HepG2 (cell line): ENCODE data around the gene ATP13A2. TPM values are rescaled to one million over a fixed set of nuclear protein-coding genes. Genes with fewer than 3 reads are reported as not detected.

Experiments used
- ATAC-seq: fragments of 200-7000 bp; cut with Tn5 transposase; 3 replicates; pipeline ENCODE4 v1.9.1; 2020; ENCODE audit warnings: mild to moderate bottlenecking, moderate library complexity
- BruUV-seq: library from RNA; stranded (reverse); fragments of 400-500 nt; replicated peaks from 2 replicates; lab custom pipeline; 2021; lab: Mats Ljungman, UMichigan
- CTCF ChIA-PET: fragments of 300-600 bp; formaldehyde crosslinking; extraction: SDS; loops from one replicate; lab custom pipeline; 2021; ENCODE audit warnings: low total read pairs, inconsistent platforms, low intra/inter-chr PET ratio; lab: Yijun Ruan, JAX
- POLR2A ChIA-PET: fragments of 350-600 bp; sonication (Branson Sonifier 250); formaldehyde crosslinking; loops from one replicate; lab custom pipeline; 2020; ENCODE audit warnings: antibody characterized with exemption, inconsistent platforms; lab: Yijun Ruan, JAX
- DNase-seq: peaks from one replicate; pipeline ENCODE4 v3.0.0-alpha.2; 2015; ENCODE audit warnings: low spot score
- FAIRE-seq: peaks from 3 replicates; lab custom pipeline; 2011; peaks lifted over from hg19 to GRCh38; lab: Jason Lieb, UNC
- H2AFZ ChIP-seq: one replicate; pipeline ENCODE4 v1.6.1; 2011; ENCODE audit warnings: low read length, inconsistent platforms
- H3K27ac ChIP-seq: fragments of 300-600 bp; 3 replicates; pipeline ENCODE4 v1.8.0; 2011; ENCODE audit warnings: mixed run types, mild to moderate bottlenecking, mixed read lengths, low read length, inconsistent platforms; ENCODE audit not compliant: insufficient read depth; ENCODE audit errors: extremely low read length
- H3K27me3 ChIP-seq, 2 experiments: fragments of 200-600 bp in 1 of 2; 2 replicates in 1 of 2; 3 replicates in 1 of 2; pipeline versions ENCODE4 v1.6.0 to v1.8.0; 2011; ENCODE audit warnings: low read length in 2 of 2, mild to moderate bottlenecking in 2 of 2, moderate library complexity in 2 of 2, inconsistent platforms in 1 of 2; ENCODE audit not compliant: insufficient read depth in 2 of 2, control insufficient read depth in 1 of 2
- H3K36me3 ChIP-seq, 2 experiments: fragments of 200-600 bp in 1 of 2; replicated peaks in 1 of 2; 2 replicates in 1 of 2; 3 replicates in 1 of 2; pipeline versions ENCODE4 v1.5.1 to v1.8.0; 2011; ENCODE audit warnings: low read length in 2 of 2, inconsistent platforms in 1 of 2; ENCODE audit not compliant: insufficient read depth in 2 of 2, control insufficient read depth in 1 of 2
- H3K4me1 ChIP-seq: 2 replicates; pipeline ENCODE4 v1.5.1; 2012; ENCODE audit warnings: low read length, inconsistent platforms; ENCODE audit not compliant: insufficient read depth
- H3K4me2 ChIP-seq: 2 replicates; pipeline ENCODE4 v1.6.0; 2011; ENCODE audit warnings: low read depth, low read length, inconsistent platforms
- H3K4me3 ChIP-seq, 3 experiments: fragments of 200-600 bp in 1 of 3; sonication (generic), shearing (Covaris generic) in 1 of 3; replicated peaks in 1 of 3; 2 replicates each; pipeline ENCODE4 v1.5.1; 2011 to 2016; ENCODE audit warnings: low read length in 3 of 3, inconsistent platforms in 2 of 3, low read depth in 2 of 3, mild to moderate bottlenecking in 2 of 3, control low read depth in 1 of 3, mixed read lengths in 1 of 3; ENCODE audit not compliant: insufficient read depth in 1 of 3
- H3K79me2 ChIP-seq: one replicate; pipeline ENCODE4 v1.6.1; 2011; ENCODE audit warnings: low read length, inconsistent platforms; ENCODE audit not compliant: insufficient read depth
- H3K9ac ChIP-seq: 2 replicates; pipeline ENCODE4 v1.6.0; 2011; ENCODE audit warnings: mild to moderate bottlenecking, low read depth, low read length, inconsistent platforms; ENCODE audit not compliant: insufficient read depth
- H3K9me3 ChIP-seq: 2 replicates; pipeline ENCODE4 v1.5.1; 2012; ENCODE audit warnings: mild to moderate bottlenecking, low read length
- H4K20me1 ChIP-seq: 2 replicates; pipeline ENCODE4 v1.6.0; 2011; ENCODE audit warnings: inconsistent platforms, mild to moderate bottlenecking, low read length, moderate library complexity; ENCODE audit not compliant: insufficient read depth
- CBFB ChIP-seq: sonication (generic); formaldehyde crosslinking; IDR thresholded peaks from 2 replicates; pipeline ENCODE4 v1.4.0; 2020; ENCODE audit warnings: missing genetic modification reagents
- CHD4 ChIP-seq: fragments of 200-600 bp; sonication (generic); IDR thresholded peaks from 2 replicates; pipeline ENCODE4 v1.7.0; 2017; ENCODE audit warnings: mild to moderate bottlenecking, low read length, borderline replicate concordance
- ETS1 ChIP-seq: sonication (generic); formaldehyde crosslinking; IDR thresholded peaks from 2 replicates; pipeline ENCODE4 v1.4.0; 2020; ENCODE audit warnings: missing genetic modification reagents
- HNRNPUL1 ChIP-seq: fragments of 200-400 bp; formaldehyde crosslinking; IDR thresholded peaks from 2 replicates; pipeline ENCODE4 v1.6.1; 2017; ENCODE audit warnings: low read depth, mild to moderate bottlenecking, low read length, moderate library complexity
- NAIF1 ChIP-seq: sonication (generic); formaldehyde crosslinking; IDR thresholded peaks from 2 replicates; pipeline ENCODE4 v1.5.0; 2020; ENCODE audit warnings: mild to moderate bottlenecking, missing genetic modification reagents, borderline replicate concordance
- NFATC3 ChIP-seq: sonication (generic); formaldehyde crosslinking; IDR thresholded peaks from 2 replicates; pipeline ENCODE4 v1.5.1; 2020; ENCODE audit warnings: mild to moderate bottlenecking, missing genetic modification reagents
- NPAS2 ChIP-seq: sonication (generic); formaldehyde crosslinking; IDR thresholded peaks from 2 replicates; pipeline ENCODE4 v1.8.0; 2022; ENCODE audit warnings: mild to moderate bottlenecking, missing genetic modification reagents, borderline replicate concordance
- PBX3 ChIP-seq: sonication (generic); formaldehyde crosslinking; IDR thresholded peaks from 2 replicates; pipeline ENCODE4 v1.8.1; 2023; ENCODE audit warnings: missing genetic modification reagents, inconsistent platforms, borderline replicate concordance
- RXRA ChIP-seq: sonication (generic); formaldehyde crosslinking; IDR thresholded peaks from 2 replicates; pipeline ENCODE4 v1.5.1; 2020; ENCODE audit warnings: missing genetic modification reagents
- RXRB ChIP-seq: IDR thresholded peaks from 2 replicates; pipeline ENCODE4 v1.6.1; 2016; ENCODE audit warnings: borderline replicate concordance, missing genetic modification reagents, missing compliant biosample characterization
- SALL2 ChIP-seq: sonication (generic); formaldehyde crosslinking; IDR thresholded peaks from 2 replicates; pipeline ENCODE4 v1.8.1; 2023; ENCODE audit warnings: mild to moderate bottlenecking, missing genetic modification reagents, inconsistent platforms
- SIX1 ChIP-seq: sonication (generic); formaldehyde crosslinking; IDR thresholded peaks from 2 replicates; pipeline ENCODE4 v1.4.0; 2020; ENCODE audit warnings: missing genetic modification reagents, borderline replicate concordance
- THAP9 ChIP-seq: sonication (generic); formaldehyde crosslinking; IDR thresholded peaks from 2 replicates; pipeline ENCODE4; 2020; ENCODE audit warnings: missing genetic modification reagents, mild to moderate bottlenecking, borderline replicate concordance
- U2AF2 ChIP-seq: fragments of 200-400 bp; formaldehyde crosslinking; IDR thresholded peaks from 2 replicates; pipeline ENCODE4 v1.6.1; 2017; ENCODE audit warnings: low read depth, mild to moderate bottlenecking, low read length
- ZNF263 ChIP-seq: sonication (generic); formaldehyde crosslinking; IDR thresholded peaks from 2 replicates; pipeline ENCODE4 v1.4.0; 2020; ENCODE audit warnings: missing genetic modification reagents
- ZNF282 ChIP-seq: fragments of 450-650 bp; IDR thresholded peaks from 2 replicates; pipeline ENCODE4 v1.6.1; 2018; ENCODE audit not compliant: partially characterized antibody
- ZNF530 ChIP-seq: sonication (generic); formaldehyde crosslinking; IDR thresholded peaks from 2 replicates; pipeline ENCODE4 v1.5.0; 2020; ENCODE audit warnings: low read depth, mild to moderate bottlenecking, missing genetic modification reagents
- ZNF639 ChIP-seq: conservative IDR thresholded peaks from 2 replicates; pipeline ENCODE4 v1.6.1; 2018; ENCODE audit warnings: missing genetic modification reagents
- ZNF780A ChIP-seq: sonication (generic); formaldehyde crosslinking; IDR thresholded peaks from 2 replicates; pipeline ENCODE4 v1.8.0; 2022; ENCODE audit warnings: mild to moderate bottlenecking, missing genetic modification reagents, moderate library complexity
- ZSCAN31 ChIP-seq: sonication (generic); formaldehyde crosslinking; IDR thresholded peaks from 2 replicates; pipeline ENCODE4 v1.5.0; 2020; ENCODE audit warnings: low read depth, mild to moderate bottlenecking, missing genetic modification reagents
- WGBS: methylation state at CpG from one replicate; pipeline ENCODE4 v1.1.6; 2017; ENCODE audit warnings: low lambda C conversion rate; 5-methylcytosine and 5-hydroxymethylcytosine counted together
- in situ Hi-C: cut with HindIII; loops from 2 replicates; pipeline ENCODE4 v1.10.0; 2017; ENCODE audit warnings: low pct_unique_long_range_greater_than_20kb; ENCODE audit not compliant: extremely low pct_ligation_motif_present
- intact Hi-C: fragments of 100-400 bp; cut with micrococcal nuclease; formaldehyde crosslinking; loops from one replicate; pipeline ENCODE4 v1.10.0; 2022; ENCODE audit not compliant: unreplicated experiment
- polyA plus RNA-seq, 8 experiments: library from polyadenylated mRNA; depleted of rRNA in 3 of 8; stranded (reverse) in 7 of 8; unstranded in 1 of 8; fragments of >200 nt; fragmentation: Illumina TruSeq in 4 of 8; extraction: Trizol in 4 of 8; gene quantifications; 2 replicates each; pipeline versions ENCODE4 v1.2.1 to v1.2.3, GENCODE V29; 2011 to 2016; ENCODE audit warnings: low read depth in 4 of 8, missing spikeins in 1 of 8, mixed read lengths in 1 of 8; ENCODE audit not compliant: insufficient read depth in 1 of 8
- total RNA-seq, 5 experiments: library from RNA; depleted of rRNA; stranded (reverse); fragments of >200 nt; fragmentation: Illumina TruSeq; extraction: Trizol; gene quantifications; 2 replicates each; pipeline ENCODE4 v1.2.3, GENCODE V29; 2016; ENCODE audit warnings: low read depth in 1 of 5

Gene ATP13A2
- total and polyA plus RNA-seq, 2 of the 13 experiments (the other 11 are each of a cell fraction or from before 2014, with no cell fraction given): 13.2 to 16.2 TPM

GRCh38 chr1:17043676-17044075 lies 31.9 kb upstream of the ATP13A2 start (continued):
- TF ChIP-seq CHD4: no peak
- TF ChIP-seq SIX1: no peak
- no peak for TF ChIP-seq NFATC3 (CRISPR knock-in tag)
- TF ChIP-seq ZNF282: no peak
- TF ChIP-seq ZNF639: no peak
- no peak for TF ChIP-seq PBX3 (CRISPR knock-in tag)
- no peak for TF ChIP-seq CBFB

- Histone ChIP-seq H3K4me2 (no peak overlapping the region), H3K36me3 (peaks cover 13 to 59% of the 10 kb centered on the region in 2 experiments), H4K20me1 (no peaks in the 10 kb centered on the region), H3K4me3 (no peak overlapping the region), H3K4me1 (no peaks in the 10 kb centered on the region), H3K9me3 (no peaks in the 10 kb centered on the region), H3K79me2 (peaks cover 2% of the 10 kb centered on the region), H2AFZ (no peak overlapping the region), H3K9ac (no peak overlapping the region), H3K27ac (no peak overlapping the region), H3K27me3 (no peaks in the 10 kb centered on the region)
- ChIA-PET POLR2A (no interaction called here), CTCF (no interaction called here)
- in situ Hi-C loops (no loop called here), intact Hi-C loops (no loop called here)
- no peak for DNase-seq
- WGBS: 85% methylated on average over 1 of the region's 1 CpG
- BruUV-seq: no TSS peak
- FAIRE-seq: no peak
- ATAC-seq: no peak
- no peak for TF ChIP-seq THAP9 (CRISPR knock-in tag)
- no peak for TF ChIP-seq RXRB (CRISPR knock-in tag)
- no peak for TF ChIP-seq HNRNPUL1
- TF ChIP-seq ZNF530: no peak
- no peak for TF ChIP-seq ETS1 (CRISPR knock-in tag)
- TF ChIP-seq RXRA (CRISPR knock-in tag): no peak
- TF ChIP-seq SALL2 (CRISPR knock-in tag): no peak
- TF ChIP-seq ZNF263 (CRISPR knock-in tag): no peak
- no peak for TF ChIP-seq ZNF780A (CRISPR knock-in tag)
- TF ChIP-seq ZSCAN31 (CRISPR knock-in tag): no peak
- TF ChIP-seq NPAS2 (CRISPR knock-in tag): no peak
- no peak for TF ChIP-seq NAIF1 (CRISPR knock-in tag)
- TF ChIP-seq U2AF2: no peak
Measured at GRCh38 chr1:17040135-17040534, 28.4 kb upstream of the ATP13A2 start.
